ENCODE results near the gene SH3D19.
A peak's percentile ranks its signal among the peaks of the same experiment; 100 is the strongest.
"Not testable (repeated sequence)": the region's sequence is repeated elsewhere in the genome, so short reads cannot be mapped to it uniquely, and the experiment has no call there.

Gene SH3D19

GRCh38 chr4:151142758-151143157 lies 182.6 kb downstream of the SH3D19 start:
- no peak for TF ChIP-seq CTCF (IDR thresholded peaks at IDR 0.05; ENCODE audit: insufficient read depth, low read depth, low read length, missing control alignments)
- no peak overlapping the region for H3K4me3 ChIP-seq (ENCODE audit: low read depth, low read length)
- DNase-seq (ENCODE audit: low read depth): no peak

- DNase-seq (ENCODE audit: low read depth): no peak
- no peak for TF ChIP-seq CTCF (IDR thresholded peaks at IDR 0.05; ENCODE audit: insufficient read depth, low read depth, low read length, missing control alignments)
- no peak overlapping the region for H3K4me3 ChIP-seq (ENCODE audit: low read depth, low read length)
These were observed 185.6 kb downstream of the SH3D19 start for GRCh38 chr4:151139814-151140213.

- H3K4me3 ChIP-seq (ENCODE audit: low read depth, low read length): not testable (repeated sequence)
These were observed 189.4 kb downstream of the SH3D19 start for GRCh38 chr4:151136048-151136447.

GRCh38 chr4:151133311-151133710 lies 192.1 kb downstream of the SH3D19 start:
- H3K4me3 ChIP-seq (ENCODE audit: low read depth, low read length): no peak overlapping the region
- DNase-seq (ENCODE audit: low read depth): no peak
- TF ChIP-seq CTCF (IDR thresholded peaks at IDR 0.05; ENCODE audit: insufficient read depth, low read depth, low read length, missing control alignments): no peak

More at GRCh38 chr4:151136048-151136447, 189.4 kb downstream of the SH3D19 start:
- not testable (repeated sequence) for DNase-seq (ENCODE audit: low read depth)

- no peak overlapping the region for H3K4me3 ChIP-seq (ENCODE audit: low read depth, low read length)
- no peak for DNase-seq (ENCODE audit: low read depth)
- no peak for TF ChIP-seq CTCF (IDR thresholded peaks at IDR 0.05; ENCODE audit: insufficient read depth, low read depth, low read length, missing control alignments)
These were observed 195.6 kb downstream of the SH3D19 start for GRCh38 chr4:151129796-151130195.

GRCh38 chr4:151117371-151117962 lies 207.9 kb downstream of the SH3D19 start:
- H3K4me3 ChIP-seq (ENCODE audit: low read depth, low read length): no peak overlapping the region
- DNase-seq (ENCODE audit: low read depth): peak; percentile 77
- peak; percentile 66 for TF ChIP-seq CTCF (IDR thresholded peaks at IDR 0.05; ENCODE audit: insufficient read depth, low read depth, low read length, missing control alignments)

- H3K4me3 ChIP-seq (ENCODE audit: low read depth, low read length): no peak overlapping the region
- no peak for TF ChIP-seq CTCF (IDR thresholded peaks at IDR 0.05; ENCODE audit: insufficient read depth, low read depth, low read length, missing control alignments)
- DNase-seq (ENCODE audit: low read depth): no peak
These were observed 210.4 kb downstream of the SH3D19 start for GRCh38 chr4:151114986-151115385.
